ACC112 (cell line): ENCODE measurements around the gene HMG20A.

Source experiments
- H2AFZ ChIP-seq: fragments of 200-600 bp; sonication (generic); one replicate; pipeline ENCODE4 v1.6.0; 2017; ENCODE audit warnings: antibody characterized with exemption, low read length; ENCODE audit not compliant: unreplicated experiment
- H3K27ac ChIP-seq: fragments of 200-600 bp; sonication (generic); 2 replicates; pipeline ENCODE4 v1.5.1; 2014; ENCODE audit warnings: low read depth, mild to moderate bottlenecking, antibody characterized with exemption, low read length, moderate library complexity
- H3K27me3 ChIP-seq: fragments of 200-600 bp; sonication (generic); 2 replicates; pipeline ENCODE4 v1.6.1; 2014; ENCODE audit warnings: mild to moderate bottlenecking, antibody characterized with exemption, low read length, moderate library complexity, mixed read lengths; ENCODE audit not compliant: insufficient read depth
- H3K36me3 ChIP-seq: fragments of 200-600 bp; sonication (generic); 2 replicates; pipeline ENCODE4 v1.6.1; 2016; ENCODE audit warnings: mild to moderate bottlenecking, antibody characterized with exemption, low read length, moderate library complexity, mixed read lengths; ENCODE audit not compliant: insufficient read depth
- H3K4me1 ChIP-seq: fragments of 200-600 bp; sonication (generic); one replicate; pipeline ENCODE4 v1.6.1; 2016; ENCODE audit warnings: low read length, mixed read lengths; ENCODE audit not compliant: insufficient read depth, unreplicated experiment, control insufficient read depth
- H3K4me3 ChIP-seq: fragments of 200-600 bp; sonication (generic); 2 replicates; pipeline ENCODE4 v1.5.1; 2014; ENCODE audit warnings: mild to moderate bottlenecking, low read depth, low read length
- H3K79me2 ChIP-seq: fragments of 200-600 bp; sonication (generic); one replicate; pipeline ENCODE4 v1.6.0; 2016; ENCODE audit warnings: low read length; ENCODE audit not compliant: control insufficient read depth, unreplicated experiment, insufficient read depth

The HMG20A gene

DNA sequence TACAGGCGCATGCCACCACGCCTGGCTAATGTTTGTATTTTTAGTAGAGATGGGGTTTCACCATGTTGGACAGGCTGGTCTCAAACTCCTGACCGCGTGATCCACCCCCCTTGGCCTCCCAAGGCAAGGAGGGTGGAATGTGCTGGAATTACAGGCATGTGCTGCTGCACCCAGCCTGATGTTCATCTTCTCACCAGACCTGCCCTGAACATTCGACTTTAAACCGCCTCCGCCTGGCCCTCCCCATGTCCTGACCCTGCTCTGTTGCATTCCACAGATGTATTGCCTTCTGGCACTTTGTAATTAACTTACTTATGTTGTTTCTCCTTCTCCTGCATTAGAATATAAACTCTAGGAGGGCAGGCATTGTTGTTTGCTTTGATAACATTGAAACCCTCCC, 109.9 kb downstream of the HMG20A start:
- no peak overlapping the region for H3K27ac ChIP-seq
- H3K4me3 ChIP-seq: no peak overlapping the region
- no peaks in the 10 kb centered on the region for H3K36me3 ChIP-seq
- H2AFZ ChIP-seq: no peak overlapping the region
- H3K4me1 ChIP-seq: peaks cover 9% of the 10 kb centered on the region
- H3K79me2 ChIP-seq: no peaks in the 10 kb centered on the region
- H3K27me3 ChIP-seq: peaks cover 4% of the 10 kb centered on the region

DNA sequence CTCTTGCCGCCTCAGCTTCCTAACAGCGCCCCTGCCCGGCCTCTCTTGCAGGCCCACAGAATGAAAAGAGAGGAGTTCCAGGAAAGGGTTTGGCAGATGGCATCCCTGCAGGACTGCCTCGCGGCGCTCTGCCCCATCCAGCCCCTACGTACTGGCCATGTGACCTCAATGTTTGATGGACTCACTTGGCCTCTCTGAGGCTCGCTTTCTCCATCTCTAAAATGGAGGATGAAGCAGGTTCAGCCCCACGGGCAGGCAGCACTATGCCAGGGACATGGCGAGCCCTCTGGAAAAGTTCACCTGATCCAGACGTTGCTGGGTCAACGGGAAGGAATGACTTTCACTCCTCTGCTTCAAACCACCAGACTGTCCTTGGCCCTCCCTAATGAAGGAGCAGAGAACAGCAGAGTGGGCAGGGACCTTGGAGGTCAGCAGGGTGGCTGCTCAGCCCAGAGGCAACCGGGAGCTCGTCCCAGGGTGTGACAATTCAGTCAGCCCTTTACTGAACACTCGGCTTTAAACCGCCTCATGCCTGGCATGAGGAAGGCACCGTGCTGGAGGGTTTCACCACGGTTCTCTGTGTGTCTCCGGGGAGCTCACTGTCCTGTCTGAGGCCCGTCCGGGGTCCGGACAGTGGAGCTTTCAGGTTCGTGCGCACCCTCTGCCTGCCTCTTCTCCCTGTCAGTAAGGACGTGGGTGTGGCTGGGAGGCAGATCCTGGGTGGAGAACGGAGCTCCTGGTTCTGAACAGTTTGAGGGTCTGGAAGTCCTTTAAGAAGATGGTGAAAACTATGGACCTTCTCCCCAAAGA, 110.7 kb downstream of the HMG20A start:
- peaks cover 9% of the 10 kb centered on the region for H3K4me1 ChIP-seq
- H2AFZ ChIP-seq: no peak overlapping the region
- H3K79me2 ChIP-seq: no peaks in the 10 kb centered on the region
- H3K4me3 ChIP-seq: no peak overlapping the region
- H3K27me3 ChIP-seq: peaks cover 4% of the 10 kb centered on the region
- no peaks in the 10 kb centered on the region for H3K36me3 ChIP-seq
- H3K27ac ChIP-seq: no peak overlapping the region

DNA sequence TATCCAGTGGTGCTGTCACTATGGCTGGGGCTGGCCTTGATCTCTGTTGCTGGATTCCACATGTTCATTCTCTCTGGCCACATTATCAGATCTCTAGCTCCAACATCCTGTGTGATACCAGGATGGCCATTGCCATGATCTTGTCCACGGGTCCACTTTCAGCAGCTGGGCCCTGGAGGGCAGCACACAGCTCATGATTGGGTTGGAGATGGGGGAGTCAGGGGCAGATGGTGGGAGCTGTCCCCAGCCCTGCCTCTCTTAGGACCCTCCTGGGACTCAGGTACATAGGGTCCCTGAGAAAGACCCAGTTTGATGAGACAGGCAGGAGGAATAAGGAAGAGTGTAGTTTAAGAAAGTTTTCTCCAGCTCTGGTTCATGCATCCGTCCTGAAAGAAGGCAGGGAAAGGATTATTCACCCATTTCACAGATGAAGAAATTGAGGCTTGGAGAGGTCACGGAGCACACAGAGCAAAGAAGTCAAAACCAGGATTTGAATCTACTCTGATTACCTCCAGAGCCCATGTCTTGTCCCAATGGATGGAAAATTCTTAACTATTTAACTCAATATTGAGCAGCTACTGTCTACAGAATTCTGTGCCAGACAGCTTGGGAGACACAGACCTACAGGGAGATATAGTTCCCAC, 111.5 kb downstream of the HMG20A start:
- Histone ChIP-seq H3K4me3 (no peak overlapping the region), H3K79me2 (no peaks in the 10 kb centered on the region), H3K4me1 (peaks cover 6% of the 10 kb centered on the region), H3K27me3 (peaks cover 4% of the 10 kb centered on the region), H3K36me3 (no peaks in the 10 kb centered on the region), H2AFZ (no peak overlapping the region), H3K27ac (no peak overlapping the region)

DNA sequence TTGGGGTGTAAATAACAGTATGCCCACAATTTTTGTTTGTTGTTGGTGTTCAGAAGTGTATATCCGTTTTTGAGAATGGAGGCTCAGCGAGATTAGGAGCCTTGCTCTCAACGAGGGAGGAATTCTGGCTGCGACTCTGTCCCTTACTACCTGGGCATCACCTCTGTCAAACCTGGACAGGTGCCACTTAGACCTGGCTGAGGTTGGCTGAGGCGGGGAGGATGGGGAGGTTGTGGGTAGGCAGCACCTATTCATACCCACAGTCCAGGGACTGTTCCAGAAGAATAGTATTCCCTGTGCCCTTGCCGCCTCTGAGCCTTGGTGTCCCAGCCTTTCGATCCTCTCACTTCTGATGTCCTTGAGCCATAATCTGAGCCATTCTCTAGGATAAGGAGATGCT, 112.2 kb downstream of the HMG20A start:
- Histone ChIP-seq H3K27me3 (peaks cover 4% of the 10 kb centered on the region), H3K36me3 (no peaks in the 10 kb centered on the region), H3K4me3 (no peak overlapping the region), H2AFZ (no peak overlapping the region), H3K27ac (no peak overlapping the region), H3K79me2 (no peaks in the 10 kb centered on the region), H3K4me1 (no peaks in the 10 kb centered on the region)

DNA sequence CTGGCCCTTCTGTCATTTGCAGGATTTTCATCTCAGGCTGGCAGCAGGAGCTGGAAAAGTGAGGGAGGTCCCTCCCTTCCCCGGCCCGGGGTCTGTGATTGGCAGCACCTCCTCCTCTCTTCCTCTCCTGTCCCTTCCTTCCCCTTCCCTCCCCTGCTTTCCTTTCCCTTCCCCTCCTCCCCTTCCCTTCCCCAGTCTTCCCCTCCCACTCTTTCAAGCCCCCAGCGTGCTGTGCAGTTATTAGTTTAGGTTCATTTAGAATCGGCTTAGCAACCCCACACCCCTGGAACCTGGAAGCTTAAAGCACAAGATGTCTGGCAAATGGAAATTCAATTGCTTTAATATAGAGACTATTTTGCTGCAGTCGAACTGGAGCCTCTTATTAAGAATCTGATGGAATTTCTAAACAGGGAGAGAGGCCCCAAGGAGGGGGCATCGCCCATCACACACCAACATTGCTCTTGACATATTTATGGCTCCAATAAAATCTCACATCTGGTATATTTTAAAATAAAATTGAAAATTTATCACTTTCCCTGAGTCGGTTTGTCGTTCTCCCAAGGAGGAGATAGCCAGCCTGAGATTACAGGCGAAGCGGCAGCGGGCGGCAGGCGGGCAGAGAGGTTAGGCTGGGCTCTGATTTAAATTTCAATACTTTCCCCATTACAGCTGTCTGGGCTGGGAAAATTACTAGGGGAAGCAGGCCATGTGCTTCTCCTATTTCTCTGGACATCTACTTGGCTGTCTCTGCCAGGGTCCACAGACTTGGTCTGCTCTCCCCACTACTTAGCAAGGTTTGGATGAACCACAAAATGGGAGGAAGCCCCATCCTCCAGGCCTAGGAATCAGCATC, 113.1 kb downstream of the HMG20A start:
- no peak overlapping the region for H3K4me3 ChIP-seq
- no peaks in the 10 kb centered on the region for H3K4me1 ChIP-seq
- no peaks in the 10 kb centered on the region for H3K79me2 ChIP-seq
- no peak overlapping the region for H3K27ac ChIP-seq
- no peak overlapping the region for H2AFZ ChIP-seq
- peaks cover 4% of the 10 kb centered on the region for H3K27me3 ChIP-seq
- H3K36me3 ChIP-seq: no peaks in the 10 kb centered on the region
